HG02642 (cell line): ENCODE measurements around the gene SPTLC2.
"Not testable (repeated sequence)": the region's sequence is repeated elsewhere in the genome, so short reads cannot be mapped to it uniquely, and the experiment has no call there.

Source experiments
- ATAC-seq: cut with Tn5 transposase; IDR thresholded peaks from one replicate; pipeline ENCODE4 v1.9.1; 2021; ENCODE audit warnings: mild to moderate bottlenecking; ENCODE audit not compliant: unreplicated experiment, poor library complexity

The SPTLC2 gene

GRCh38 chr14:77616454-77617229 lies at the start of gene SPTLC2:
TSS of gene SPTLC2 (minus strand) at chr14:77616637. CDS start at chr14:77616579, 58 bp downstream.
- peak; percentile 96 for ATAC-seq

- no peak for ATAC-seq
Measured at GRCh38 chr14:77663293-77663692, 46.9 kb upstream of the SPTLC2 start.

- ATAC-seq: not testable (repeated sequence)
Measured at GRCh38 chr14:77661562-77661961, 45.1 kb upstream of the SPTLC2 start.

GRCh38 chr14:77660754-77661153 lies 44.3 kb upstream of the SPTLC2 start:
- no peak for ATAC-seq

- no peak for ATAC-seq
Measured at GRCh38 chr14:77659831-77660230, 43.4 kb upstream of the SPTLC2 start.

- no peak for ATAC-seq
Measured at GRCh38 chr14:77657280-77657679, 40.8 kb upstream of the SPTLC2 start.

- no peak for ATAC-seq
Measured at GRCh38 chr14:77654001-77654441, 37.6 kb upstream of the SPTLC2 start.

GRCh38 chr14:77649326-77649725 lies 32.9 kb upstream of the SPTLC2 start:
- no peak for ATAC-seq

GRCh38 chr14:77648520-77649200 lies 32.2 kb upstream of the SPTLC2 start:
- no peak for ATAC-seq

GRCh38 chr14:77647853-77648252 lies 31.4 kb upstream of the SPTLC2 start:
- ATAC-seq: no peak

GRCh38 chr14:77646907-77647306 lies 30.5 kb upstream of the SPTLC2 start:
- no peak for ATAC-seq

- ATAC-seq: no peak
Measured at GRCh38 chr14:77645520-77646230, 29.2 kb upstream of the SPTLC2 start.

GRCh38 chr14:77642407-77642806 lies 26.0 kb upstream of the SPTLC2 start:
- no peak for ATAC-seq

GRCh38 chr14:77641534-77642341 lies 25.3 kb upstream of the SPTLC2 start:
- peak; percentile 65 for ATAC-seq

- peak; percentile 46 for ATAC-seq
Measured at GRCh38 chr14:77640756-77641533, 24.5 kb upstream of the SPTLC2 start.

GRCh38 chr14:77638771-77639171 lies 22.3 kb upstream of the SPTLC2 start:
- no peak for ATAC-seq

GRCh38 chr14:77635869-77636268 lies 19.4 kb upstream of the SPTLC2 start:
- not testable (repeated sequence) for ATAC-seq

GRCh38 chr14:77635466-77635865 lies 19.0 kb upstream of the SPTLC2 start:
- ATAC-seq: not testable (repeated sequence)

- no peak for ATAC-seq
Measured at GRCh38 chr14:77630111-77630510, 13.7 kb upstream of the SPTLC2 start.
